SK-N-SH treated with all-trans-retinoic acid at 6 μM for 48 hours (cell line): ENCODE data around the gene PAIP2.

Experiments used
- ATAC-seq: fragments of 200-7000 bp; cut with Tn5 transposase; 3 replicates; pipeline ENCODE4 v1.9.1; 2020; ENCODE audit warnings: mild to moderate bottlenecking, moderate library complexity
- ARNTL ChIP-seq: fragments of 450-650 bp; formaldehyde crosslinking; IDR thresholded peaks from 2 replicates; pipeline ENCODE4 v1.5.0; 2020; ENCODE audit warnings: low read depth, mild to moderate bottlenecking, moderate library complexity, borderline replicate concordance
- BACH2 ChIP-seq: fragments of 250-450 bp; sonication (Bioruptor Pico); IDR thresholded peaks from 2 replicates; pipeline ENCODE4 v1.9.0; 2021; ENCODE audit warnings: mild to moderate bottlenecking, borderline replicate concordance
- CSDC2 ChIP-seq: fragments of 250-450 bp; sonication (Bioruptor Pico); IDR thresholded peaks from 2 replicates; pipeline ENCODE4 v1.5.0; 2020; ENCODE audit warnings: mild to moderate bottlenecking, moderate library complexity
- CSRNP3 ChIP-seq: fragments of 250-450 bp; sonication (Bioruptor Pico); IDR thresholded peaks from 2 replicates; pipeline ENCODE4 v1.5.1; 2021; ENCODE audit warnings: mild to moderate bottlenecking, moderate library complexity
- ESRRG ChIP-seq: fragments of 250-450 bp; sonication (Bioruptor Pico); IDR thresholded peaks from 2 replicates; pipeline ENCODE4 v1.6.1; 2021; ENCODE audit warnings: mild to moderate bottlenecking
- GLIS3 ChIP-seq: fragments of 250-450 bp; sonication (Bioruptor Pico); IDR thresholded peaks from 2 replicates; pipeline ENCODE4 v1.5.0; 2020; ENCODE audit warnings: mild to moderate bottlenecking, moderate library complexity
- ISL1 ChIP-seq: fragments of 250-450 bp; sonication (Bioruptor Pico); IDR thresholded peaks from 2 replicates; pipeline ENCODE4 v2.1.2; 2022; ENCODE audit warnings: mild to moderate bottlenecking, moderate library complexity
- OSR1 ChIP-seq: fragments of 250-450 bp; sonication (Bioruptor Pico); IDR thresholded peaks from 2 replicates; pipeline ENCODE4 v1.8.0; 2022; ENCODE audit warnings: moderate library complexity, mild to moderate bottlenecking, inconsistent platforms
- PPARA ChIP-seq: fragments of 250-450 bp; sonication (Bioruptor Pico); IDR thresholded peaks from 2 replicates; pipeline ENCODE4 v1.5.0; 2020; ENCODE audit warnings: mild to moderate bottlenecking, borderline replicate concordance
- RARB ChIP-seq: fragments of 250-450 bp; sonication (Bioruptor Pico); IDR thresholded peaks from 2 replicates; pipeline ENCODE4 v1.8.0; 2021; ENCODE audit warnings: mild to moderate bottlenecking, moderate library complexity
- SNAI2 ChIP-seq: fragments of 250-450 bp; sonication (Bioruptor Pico); IDR thresholded peaks from 2 replicates; pipeline ENCODE4 v1.5.0; 2020; ENCODE audit warnings: mild to moderate bottlenecking, moderate library complexity
- TOX ChIP-seq: fragments of 250-450 bp; sonication (Bioruptor Pico); IDR thresholded peaks from 2 replicates; pipeline ENCODE4 v1.8.0; 2021; ENCODE audit warnings: mild to moderate bottlenecking, moderate library complexity, borderline replicate concordance
- ZC3H10 ChIP-seq: fragments of 250-450 bp; sonication (Bioruptor Pico); IDR thresholded peaks from 2 replicates; pipeline ENCODE4 v1.5.1; 2021; ENCODE audit warnings: mild to moderate bottlenecking, moderate library complexity
- ZFP3 ChIP-seq: fragments of 250-450 bp; sonication (Bioruptor Pico); IDR thresholded peaks from 2 replicates; pipeline ENCODE4 v1.5.0; 2020; ENCODE audit warnings: mild to moderate bottlenecking, moderate library complexity
- ZFP30 ChIP-seq: fragments of 450-650 bp; formaldehyde crosslinking; IDR thresholded peaks from 2 replicates; pipeline ENCODE4 v1.5.0; 2022; ENCODE audit warnings: mild to moderate bottlenecking, moderate library complexity
- ZNF565 ChIP-seq: fragments of 450-650 bp; formaldehyde crosslinking; conservative IDR thresholded peaks from 2 replicates; pipeline ENCODE4 v1.5.0; 2020; ENCODE audit warnings: low read depth, mild to moderate bottlenecking, moderate library complexity
- ZNF8 ChIP-seq: fragments of 450-650 bp; formaldehyde crosslinking; IDR thresholded peaks from 2 replicates; pipeline ENCODE4 v1.5.0; 2020; ENCODE audit warnings: mild to moderate bottlenecking, moderate library complexity
- TF ChIP-seq, protein P1 (sequence below): fragments of 250-450 bp; sonication (Bioruptor Pico); IDR thresholded peaks from 2 replicates; pipeline ENCODE4 v1.8.0; 2021; ENCODE audit warnings: low read depth, mild to moderate bottlenecking, moderate library complexity, borderline replicate concordance
- TF ChIP-seq, protein P2 (sequence below): fragments of 250-450 bp; sonication (Bioruptor Pico); IDR thresholded peaks from 2 replicates; pipeline ENCODE4 v1.5.1; 2020; ENCODE audit warnings: low read depth, mild to moderate bottlenecking, moderate library complexity
- TF ChIP-seq, protein P3 (sequence below): fragments of 250-450 bp; sonication (Bioruptor Pico); IDR thresholded peaks from 2 replicates; pipeline ENCODE4 v1.5.0; 2020; ENCODE audit warnings: mild to moderate bottlenecking, moderate library complexity

Gene PAIP2

GRCh38 chr5:139389701-139390638 lies 48.3 kb downstream of the PAIP2 start, which contains the start of gene MZB1:
Gene MZB1, minus strand, starts transcription at chr5:139389913. Its CDS starts 57 bp downstream, at chr5:139389856.
- ATAC-seq = no peak
- TF ChIP-seq ZFP3 (CRISPR knock-in tag) = no peak
- no peak for TF ChIP-seq OSR1 (CRISPR knock-in tag)

GRCh38 chr5:139390639-139391569 lies 49.2 kb downstream of the PAIP2 start:
- ATAC-seq = no peak

GRCh38 chr5:139391570-139392323 lies 50.1 kb downstream of the PAIP2 start:
- ATAC-seq = no peak
- TF ChIP-seq ESRRG (no peak), BACH2 (CRISPR knock-in tag) (no peak), GLIS3 (CRISPR knock-in tag) (no peak), ZNF8 (CRISPR knock-in tag) (no peak), ZFP30 (CRISPR knock-in tag) (no peak), CSRNP3 (CRISPR knock-in tag) (no peak), ZC3H10 (no peak), ISL1 (CRISPR knock-in tag) (no peak), TOX (CRISPR knock-in tag) (no peak), CSDC2 (CRISPR knock-in tag) (no peak), PPARA (CRISPR knock-in tag) (no peak)
- TF ChIP-seq, protein P1, sequence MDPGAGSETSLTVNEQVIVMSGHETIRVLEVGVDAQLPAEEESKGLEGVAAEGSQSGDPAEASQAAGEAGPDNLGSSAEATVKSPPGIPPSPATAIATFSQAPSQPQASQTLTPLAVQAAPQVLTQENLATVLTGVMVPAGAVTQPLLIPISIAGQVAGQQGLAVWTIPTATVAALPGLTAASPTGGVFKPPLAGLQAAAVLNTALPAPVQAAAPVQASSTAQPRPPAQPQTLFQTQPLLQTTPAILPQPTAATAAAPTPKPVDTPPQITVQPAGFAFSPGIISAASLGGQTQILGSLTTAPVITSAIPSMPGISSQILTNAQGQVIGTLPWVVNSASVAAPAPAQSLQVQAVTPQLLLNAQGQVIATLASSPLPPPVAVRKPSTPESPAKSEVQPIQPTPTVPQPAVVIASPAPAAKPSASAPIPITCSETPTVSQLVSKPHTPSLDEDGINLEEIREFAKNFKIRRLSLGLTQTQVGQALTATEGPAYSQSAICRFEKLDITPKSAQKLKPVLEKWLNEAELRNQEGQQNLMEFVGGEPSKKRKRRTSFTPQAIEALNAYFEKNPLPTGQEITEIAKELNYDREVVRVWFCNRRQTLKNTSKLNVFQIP (CRISPR knock-in tag) = no peak
- TF ChIP-seq, protein P2, sequence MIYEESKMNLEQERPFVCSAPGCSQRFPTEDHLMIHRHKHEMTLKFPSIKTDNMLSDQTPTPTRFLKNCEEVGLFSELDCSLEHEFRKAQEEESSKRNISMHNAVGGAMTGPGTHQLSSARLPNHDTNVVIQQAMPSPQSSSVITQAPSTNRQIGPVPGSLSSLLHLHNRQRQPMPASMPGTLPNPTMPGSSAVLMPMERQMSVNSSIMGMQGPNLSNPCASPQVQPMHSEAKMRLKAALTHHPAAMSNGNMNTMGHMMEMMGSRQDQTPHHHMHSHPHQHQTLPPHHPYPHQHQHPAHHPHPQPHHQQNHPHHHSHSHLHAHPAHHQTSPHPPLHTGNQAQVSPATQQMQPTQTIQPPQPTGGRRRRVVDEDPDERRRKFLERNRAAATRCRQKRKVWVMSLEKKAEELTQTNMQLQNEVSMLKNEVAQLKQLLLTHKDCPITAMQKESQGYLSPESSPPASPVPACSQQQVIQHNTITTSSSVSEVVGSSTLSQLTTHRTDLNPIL (CRISPR knock-in tag) = no peak

More at GRCh38 chr5:139390639-139391569, 49.2 kb downstream of the PAIP2 start:
- no peak for TF ChIP-seq ZNF565 (CRISPR knock-in tag)
- no peak for TF ChIP-seq PPARA (CRISPR knock-in tag)
- TF ChIP-seq, protein P1 (CRISPR knock-in tag) = no peak
- TF ChIP-seq CSDC2 (CRISPR knock-in tag) = no peak
- TF ChIP-seq ZFP30 (CRISPR knock-in tag) = no peak
- TF ChIP-seq GLIS3 (CRISPR knock-in tag) = no peak
- TF ChIP-seq SNAI2 (CRISPR knock-in tag) = no peak
- TF ChIP-seq OSR1 (CRISPR knock-in tag) = no peak
- no peak for TF ChIP-seq ARNTL
- TF ChIP-seq BACH2 (CRISPR knock-in tag) = no peak
- TF ChIP-seq, protein P3, sequence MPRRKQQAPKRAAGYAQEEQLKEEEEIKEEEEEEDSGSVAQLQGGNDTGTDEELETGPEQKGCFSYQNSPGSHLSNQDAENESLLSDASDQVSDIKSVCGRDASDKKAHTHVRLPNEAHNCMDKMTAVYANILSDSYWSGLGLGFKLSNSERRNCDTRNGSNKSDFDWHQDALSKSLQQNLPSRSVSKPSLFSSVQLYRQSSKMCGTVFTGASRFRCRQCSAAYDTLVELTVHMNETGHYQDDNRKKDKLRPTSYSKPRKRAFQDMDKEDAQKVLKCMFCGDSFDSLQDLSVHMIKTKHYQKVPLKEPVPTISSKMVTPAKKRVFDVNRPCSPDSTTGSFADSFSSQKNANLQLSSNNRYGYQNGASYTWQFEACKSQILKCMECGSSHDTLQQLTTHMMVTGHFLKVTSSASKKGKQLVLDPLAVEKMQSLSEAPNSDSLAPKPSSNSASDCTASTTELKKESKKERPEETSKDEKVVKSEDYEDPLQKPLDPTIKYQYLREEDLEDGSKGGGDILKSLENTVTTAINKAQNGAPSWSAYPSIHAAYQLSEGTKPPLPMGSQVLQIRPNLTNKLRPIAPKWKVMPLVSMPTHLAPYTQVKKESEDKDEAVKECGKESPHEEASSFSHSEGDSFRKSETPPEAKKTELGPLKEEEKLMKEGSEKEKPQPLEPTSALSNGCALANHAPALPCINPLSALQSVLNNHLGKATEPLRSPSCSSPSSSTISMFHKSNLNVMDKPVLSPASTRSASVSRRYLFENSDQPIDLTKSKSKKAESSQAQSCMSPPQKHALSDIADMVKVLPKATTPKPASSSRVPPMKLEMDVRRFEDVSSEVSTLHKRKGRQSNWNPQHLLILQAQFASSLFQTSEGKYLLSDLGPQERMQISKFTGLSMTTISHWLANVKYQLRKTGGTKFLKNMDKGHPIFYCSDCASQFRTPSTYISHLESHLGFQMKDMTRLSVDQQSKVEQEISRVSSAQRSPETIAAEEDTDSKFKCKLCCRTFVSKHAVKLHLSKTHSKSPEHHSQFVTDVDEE (CRISPR knock-in tag) = no peak
- no peak for TF ChIP-seq RARB
- no peak for TF ChIP-seq ISL1 (CRISPR knock-in tag)
